Endothelial cell of umbilical vein (primary cell): ENCODE measurements around the gene CLCN3. TPM values are rescaled to one million over a fixed set of nuclear protein-coding genes. Genes with fewer than 3 reads are reported as not detected.

Experiments used
- BruUV-seq: library from RNA; stranded (reverse); fragments of 400-500 nt; replicated peaks from 2 replicates; lab custom pipeline; 2021; lab: Mats Ljungman, UMichigan
- CTCF ChIA-PET: fragments of 300-600, 350-600 bp; sonication (Branson Sonifier 250); formaldehyde crosslinking; loops from one replicate; lab custom pipeline; 2021; ENCODE audit warnings: antibody characterized with exemption, inconsistent platforms; lab: Charles Lee
- POLR2A ChIA-PET: fragments of 300-600, 350-600 bp; sonication (Branson Sonifier 250); formaldehyde crosslinking; loops from one replicate; lab custom pipeline; 2021; ENCODE audit warnings: antibody characterized with exemption, inconsistent platforms; lab: Charles Lee
- DNase-seq: peaks from one replicate; pipeline ENCODE4 v3.0.0-alpha.2; 2011; ENCODE audit warnings: low read depth, low spot score
- FAIRE-seq: peaks from 2 replicates; lab custom pipeline; 2011; peaks lifted over from hg19 to GRCh38; lab: Jason Lieb, UNC
- H2AFZ ChIP-seq: 2 replicates; pipeline ENCODE4 v1.6.0; 2012; ENCODE audit warnings: low read depth, low read length, control low read depth, inconsistent platforms
- H3K27ac ChIP-seq: 2 replicates; pipeline ENCODE4 v1.5.1; 2011; ENCODE audit warnings: low read depth, mild to moderate bottlenecking, control low read depth, low read length, moderate library complexity; ENCODE audit not compliant: insufficient read depth
- H3K27me3 ChIP-seq, 2 experiments: 2 replicates each; pipeline versions ENCODE4 v1.6.0 to v1.6.1; 2011; ENCODE audit warnings: low read length in 2 of 2, mixed read lengths in 1 of 2; ENCODE audit not compliant: control insufficient read depth in 2 of 2, insufficient read depth in 2 of 2
- H3K36me3 ChIP-seq, 2 experiments: 2 replicates in 1 of 2; 3 replicates in 1 of 2; pipeline ENCODE4 v1.5.1; 2011; ENCODE audit warnings: low read length in 2 of 2, mild to moderate bottlenecking in 1 of 2, moderate library complexity in 1 of 2; ENCODE audit not compliant: control insufficient read depth in 2 of 2, insufficient read depth in 2 of 2; ENCODE audit errors: extremely low read depth in 1 of 2
- H3K4me1 ChIP-seq: 3 replicates; pipeline ENCODE4 v1.5.1; 2011; ENCODE audit warnings: mild to moderate bottlenecking, low read length; ENCODE audit not compliant: control insufficient read depth, insufficient read depth; ENCODE audit errors: extremely low read depth
- H3K4me2 ChIP-seq: 2 replicates; pipeline ENCODE4 v1.6.1; 2011; ENCODE audit warnings: low read length, control low read depth, mixed read lengths; ENCODE audit not compliant: insufficient read depth
- H3K4me3 ChIP-seq, 3 experiments: fragments of 200-600 bp in 1 of 3; sonication (generic), shearing (Covaris generic) in 1 of 3; replicated peaks in 1 of 3; 2 replicates each; pipeline ENCODE4 v1.5.1; 2011 to 2016; ENCODE audit warnings: control low read depth in 3 of 3, low read length in 3 of 3, mild to moderate bottlenecking in 2 of 3, inconsistent platforms in 1 of 3, low read depth in 1 of 3, moderate library complexity in 1 of 3; ENCODE audit not compliant: insufficient read depth in 1 of 3
- H3K79me2 ChIP-seq: 2 replicates; pipeline ENCODE4 v1.6.0; 2012; ENCODE audit warnings: low read length, inconsistent platforms; ENCODE audit not compliant: control insufficient read depth, insufficient read depth
- H3K9ac ChIP-seq: replicated peaks from 2 replicates; pipeline ENCODE3; 2011; ENCODE audit warnings: low read length, control low read depth; ENCODE audit not compliant: insufficient read depth; ENCODE audit errors: extremely low read depth
- H3K9me1 ChIP-seq: replicated peaks from 3 replicates; pipeline ENCODE4 v1.6.0; 2011; ENCODE audit warnings: mild to moderate bottlenecking, low read length; ENCODE audit not compliant: control insufficient read depth, insufficient read depth; ENCODE audit errors: extremely low read depth
- H3K9me3 ChIP-seq: replicated peaks from 2 replicates; pipeline ENCODE4 v1.5.1; 2012; ENCODE audit warnings: low read length, inconsistent platforms; ENCODE audit not compliant: control insufficient read depth, insufficient read depth
- H4K20me1 ChIP-seq: replicated peaks from 2 replicates; pipeline ENCODE3; 2011; ENCODE audit warnings: mild to moderate bottlenecking, low read length; ENCODE audit not compliant: control insufficient read depth, insufficient read depth; ENCODE audit errors: extremely low read depth
- EZH2 ChIP-seq: IDR thresholded peaks from 2 replicates; pipeline ENCODE4 v1.6.1; 2012; ENCODE audit warnings: borderline replicate concordance, low read depth, mild to moderate bottlenecking, moderate library complexity, low read length, inconsistent platforms; ENCODE audit not compliant: severe bottlenecking
- FOS ChIP-seq: IDR thresholded peaks from 2 replicates; pipeline ENCODE4 v1.6.1; 2011; ENCODE audit warnings: mild to moderate bottlenecking, low read length, moderate library complexity, borderline replicate concordance; ENCODE audit not compliant: insufficient read depth
- GATA2 ChIP-seq: IDR thresholded peaks from 2 replicates; pipeline ENCODE4 v1.7.0; 2011; ENCODE audit warnings: low read depth, mild to moderate bottlenecking, moderate library complexity, mixed read lengths, low read length; ENCODE audit not compliant: insufficient read length, insufficient read depth
- JUN ChIP-seq: IDR thresholded peaks from 2 replicates; pipeline ENCODE4 v1.6.1; 2011; ENCODE audit warnings: borderline replicate concordance, low read depth; ENCODE audit not compliant: insufficient read length, insufficient read depth
- MYC ChIP-seq: IDR thresholded peaks from one replicate; pipeline ENCODE4 v1.6.1; 2011; ENCODE audit warnings: mild to moderate bottlenecking, low read depth, low read length
- POLR2A ChIP-seq: IDR thresholded peaks from 2 replicates; pipeline ENCODE4 v1.6.1; 2012; ENCODE audit warnings: low read depth, mild to moderate bottlenecking, control low read depth, low read length
- POLR2AphosphoS5 ChIP-seq: IDR thresholded peaks from 2 replicates; pipeline ENCODE4 v1.6.1; 2012; ENCODE audit warnings: low read depth, mild to moderate bottlenecking, control low read depth, low read length, moderate library complexity; ENCODE audit not compliant: insufficient read depth
- dilution Hi-C: fragments of 300-500 bp; cut with MboI; formaldehyde crosslinking; loops from one replicate; pipeline ENCODE4 v1.15.0; 2019; ENCODE audit warnings: low sequenced_read_pairs; ENCODE audit not compliant: extremely low pct_ligation_motif_present
- intact Hi-C: fragments of 100-400 bp; cut with micrococcal nuclease; formaldehyde crosslinking; loops from one replicate; pipeline ENCODE4 v1.10.0; 2022
- polyA plus RNA-seq, 4 experiments: library from polyadenylated mRNA; depleted of rRNA in 3 of 4; stranded (reverse) in 3 of 4; unstranded in 1 of 4; fragments of >200 nt; gene quantifications; 2 replicates each; pipeline versions ENCODE4 v1.2.1 to v1.2.3, GENCODE V29; 2011 to 2012; ENCODE audit warnings: missing spikeins in 1 of 4
- total RNA-seq: library from RNA; stranded (reverse); gene quantifications from 2 replicates; pipeline ENCODE4 v1.2.3, GENCODE V29; 2021
- TF ChIP-seq, protein P1 (sequence below): IDR thresholded peaks from 2 replicates; pipeline ENCODE4 v1.6.1; 2011; ENCODE audit not compliant: insufficient read depth, insufficient read length
- TF ChIP-seq, protein P2 (sequence below), 2 donors: IDR thresholded peaks; 1 replicate in 1 of 2; 2 replicates in 1 of 2; pipeline ENCODE4 v1.5.1; 2011; ENCODE audit warnings: low read length in 2 of 2, mild to moderate bottlenecking in 2 of 2, moderate library complexity in 2 of 2, control low read depth in 1 of 2, inconsistent platforms in 1 of 2, low read depth in 1 of 2; ENCODE audit not compliant: insufficient read depth in 1 of 2; ENCODE audit errors: extremely low read depth in 1 of 2

CLCN3 gene
- total and polyA plus RNA-seq, 2 donors (not counting 3 experiments of a cell fraction or from before 2014, with no cell fraction given), result 16.5 to 51.4 TPM

DNA sequence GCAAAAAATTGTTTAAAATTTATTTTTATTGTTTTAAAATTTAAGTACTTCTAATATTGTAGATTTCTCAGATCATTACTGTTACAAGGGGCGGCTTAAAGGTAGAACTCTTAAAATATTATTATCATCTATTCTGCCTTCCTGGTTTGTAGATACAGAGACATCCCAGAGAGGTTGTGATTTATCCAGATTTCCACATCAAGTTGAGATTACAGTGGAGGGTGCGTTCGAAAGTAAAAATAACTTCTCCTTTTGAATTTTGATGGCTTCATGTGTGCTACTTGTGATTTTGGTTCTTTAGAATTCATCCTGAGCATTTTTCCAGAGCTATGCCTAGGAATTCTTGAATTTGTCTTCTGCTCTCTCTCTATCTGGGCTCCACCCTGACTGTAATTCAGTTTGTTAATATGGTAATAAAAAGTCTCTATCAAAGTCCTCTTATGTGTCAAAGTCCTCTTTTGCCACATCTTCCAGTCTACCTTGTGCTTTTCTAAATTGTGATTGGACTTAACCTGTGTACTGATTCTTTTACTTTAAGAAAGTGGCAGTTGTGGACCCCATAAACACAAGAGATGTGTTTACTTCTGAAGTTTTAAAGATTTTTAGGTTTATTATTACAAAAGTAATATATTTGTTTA is 37.2 kb downstream of the CLCN3 start:
- ChIA-PET CTCF (no interaction called here), POLR2A (no interaction called here)
- Histone ChIP-seq H3K4me3 (no peak overlapping the region), H3K27me3 (no peaks in the 10 kb centered on the region), H4K20me1 (no peaks in the 10 kb centered on the region), H3K9me3 (no peaks in the 10 kb centered on the region), H3K79me2 (peaks cover 25% of the 10 kb centered on the region), H3K4me2 (no peak overlapping the region), H3K9ac (no peak overlapping the region), H3K27ac (no peak overlapping the region), H3K36me3 (no peaks in the 10 kb centered on the region), H3K9me1 (no peaks in the 10 kb centered on the region), H2AFZ (no peak overlapping the region), H3K4me1 (peaks cover 32% of the 10 kb centered on the region)
- BruUV-seq, result no TSS peak
- no peak for DNase-seq
- no peak for FAIRE-seq
- dilution Hi-C loops, result no loop called here
- intact Hi-C loops, result no loop called here
- TF ChIP-seq JUN (no peak), GATA2 (no peak), EZH2 (no peak), POLR2AphosphoS5 (no peak), POLR2A (no peak), MYC (no peak), FOS (no peak)
- TF ChIP-seq, protein P1, sequence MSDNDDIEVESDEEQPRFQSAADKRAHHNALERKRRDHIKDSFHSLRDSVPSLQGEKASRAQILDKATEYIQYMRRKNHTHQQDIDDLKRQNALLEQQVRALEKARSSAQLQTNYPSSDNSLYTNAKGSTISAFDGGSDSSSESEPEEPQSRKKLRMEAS, result no peak
- TF ChIP-seq, protein P2, sequence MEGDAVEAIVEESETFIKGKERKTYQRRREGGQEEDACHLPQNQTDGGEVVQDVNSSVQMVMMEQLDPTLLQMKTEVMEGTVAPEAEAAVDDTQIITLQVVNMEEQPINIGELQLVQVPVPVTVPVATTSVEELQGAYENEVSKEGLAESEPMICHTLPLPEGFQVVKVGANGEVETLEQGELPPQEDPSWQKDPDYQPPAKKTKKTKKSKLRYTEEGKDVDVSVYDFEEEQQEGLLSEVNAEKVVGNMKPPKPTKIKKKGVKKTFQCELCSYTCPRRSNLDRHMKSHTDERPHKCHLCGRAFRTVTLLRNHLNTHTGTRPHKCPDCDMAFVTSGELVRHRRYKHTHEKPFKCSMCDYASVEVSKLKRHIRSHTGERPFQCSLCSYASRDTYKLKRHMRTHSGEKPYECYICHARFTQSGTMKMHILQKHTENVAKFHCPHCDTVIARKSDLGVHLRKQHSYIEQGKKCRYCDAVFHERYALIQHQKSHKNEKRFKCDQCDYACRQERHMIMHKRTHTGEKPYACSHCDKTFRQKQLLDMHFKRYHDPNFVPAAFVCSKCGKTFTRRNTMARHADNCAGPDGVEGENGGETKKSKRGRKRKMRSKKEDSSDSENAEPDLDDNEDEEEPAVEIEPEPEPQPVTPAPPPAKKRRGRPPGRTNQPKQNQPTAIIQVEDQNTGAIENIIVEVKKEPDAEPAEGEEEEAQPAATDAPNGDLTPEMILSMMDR (IDR thresholded peaks at IDR 0.05; ENCODE audit: extremely low read depth in 1 of 2, insufficient read depth in 1 of 2, low read depth in 1 of 2, low read length in 2 of 2), result no peak
